HepG2 (cell line): ENCODE results near the gene TUBA4B. TPM values are rescaled to one million over a fixed set of nuclear protein-coding genes. Genes with fewer than 3 reads are reported as not detected.
A peak's percentile ranks its signal among the peaks of the same experiment; 100 is the strongest.

Experiments used
- BHLHE40 ChIP-seq: IDR thresholded peaks from 2 replicates; pipeline ENCODE4 v1.6.1; 2011; ENCODE audit warnings: low read length, improper control_type of control experiment
- BRCA1 ChIP-seq: sonication (generic); formaldehyde crosslinking; IDR thresholded peaks from 2 replicates; pipeline ENCODE4 v1.4.0; 2020; ENCODE audit warnings: missing genetic modification reagents
- CHD4 ChIP-seq: fragments of 200-600 bp; sonication (generic); IDR thresholded peaks from 2 replicates; pipeline ENCODE4 v1.7.0; 2017; ENCODE audit warnings: mild to moderate bottlenecking, low read length, borderline replicate concordance
- FOXO1 ChIP-seq: sonication (generic); formaldehyde crosslinking; IDR thresholded peaks from 2 replicates; pipeline ENCODE4 v1.4.0; 2020; ENCODE audit warnings: missing genetic modification reagents
- HIC2 ChIP-seq: sonication (generic); formaldehyde crosslinking; IDR thresholded peaks from 2 replicates; pipeline ENCODE4 v1.9.0; 2022; ENCODE audit warnings: low read depth, missing genetic modification reagents
- MBNL3 ChIP-seq: fragments of 250-450 bp; sonication (Bioruptor Pico); conservative IDR thresholded peaks from 2 replicates; pipeline ENCODE4 v1.8.0; 2022; ENCODE audit warnings: mild to moderate bottlenecking, inconsistent platforms
- MIXL1 ChIP-seq: IDR thresholded peaks from 2 replicates; pipeline ENCODE4 v1.6.1; 2016
- NONO ChIP-seq, 2 experiments: fragments of 450-650 bp in 1 of 2; sonication (generic) in 1 of 2; formaldehyde crosslinking in 1 of 2; IDR thresholded peaks in 1 of 2; conservative IDR thresholded peaks in 1 of 2; 2 replicates each; pipeline versions ENCODE4 v1.6.1 to v1.8.0; 2017 to 2022; ENCODE audit warnings: mild to moderate bottlenecking in 1 of 2, missing genetic modification reagents in 1 of 2, moderate library complexity in 1 of 2
- PTBP1 ChIP-seq: fragments of 200-400 bp; formaldehyde crosslinking; IDR thresholded peaks from 2 replicates; pipeline ENCODE4 v1.6.1; 2018; ENCODE audit warnings: low read length, low read depth; ENCODE audit not compliant: poor library complexity, severe bottlenecking
- TBP ChIP-seq: sonication (generic); formaldehyde crosslinking; IDR thresholded peaks from 2 replicates; pipeline ENCODE4 v1.5.0; 2020; ENCODE audit warnings: missing genetic modification reagents
- ZNF138 ChIP-seq: sonication (generic); formaldehyde crosslinking; IDR thresholded peaks from 2 replicates; pipeline ENCODE4 v1.5.0; 2020; ENCODE audit warnings: mild to moderate bottlenecking, low read depth, missing genetic modification reagents
- ZNF318 ChIP-seq: sonication (generic); formaldehyde crosslinking; IDR thresholded peaks from 2 replicates; pipeline ENCODE4 v1.4.0; 2020; ENCODE audit warnings: mild to moderate bottlenecking, missing genetic modification reagents
- ZNF609 ChIP-seq: sonication (generic); formaldehyde crosslinking; IDR thresholded peaks from 2 replicates; pipeline ENCODE4 v1.4.0; 2020; ENCODE audit warnings: mild to moderate bottlenecking, missing genetic modification reagents, borderline replicate concordance
- ZNF737 ChIP-seq: sonication (generic); formaldehyde crosslinking; IDR thresholded peaks from 2 replicates; pipeline ENCODE4 v1.5.0; 2020; ENCODE audit warnings: missing genetic modification reagents, mild to moderate bottlenecking, borderline replicate concordance
- polyA plus RNA-seq, 8 experiments: library from polyadenylated mRNA; depleted of rRNA in 3 of 8; stranded (reverse) in 7 of 8; unstranded in 1 of 8; fragments of >200 nt; fragmentation: Illumina TruSeq in 4 of 8; extraction: Trizol in 4 of 8; gene quantifications; 2 replicates each; pipeline versions ENCODE4 v1.2.1 to v1.2.3, GENCODE V29; 2011 to 2016; ENCODE audit warnings: low read depth in 4 of 8, missing spikeins in 1 of 8, mixed read lengths in 1 of 8; ENCODE audit not compliant: insufficient read depth in 1 of 8
- total RNA-seq, 5 experiments: library from RNA; depleted of rRNA; stranded (reverse); fragments of >200 nt; fragmentation: Illumina TruSeq; extraction: Trizol; gene quantifications; 2 replicates each; pipeline ENCODE4 v1.2.3, GENCODE V29; 2016; ENCODE audit warnings: low read depth in 1 of 5

Gene TUBA4B
- total and polyA plus RNA-seq, 2 of the 13 experiments (the other 11 are each of a cell fraction or from before 2014, with no cell fraction given), result 0.18 to 0.22 TPM

GRCh38 chr2:219279151-219279915 lies 26.3 kb downstream of the TUBA4B start, which contains the start of gene DNAJB2 (continued):
- TF ChIP-seq ZNF737 (no peak), FOXO1 (peak; percentile 60; the same call in 1 of the 2 replicates), MBNL3 (CRISPR knock-in tag) (no peak), BRCA1 (CRISPR knock-in tag) (0 out of 2 replicates have a peak, but pooled peaks have one; percentile 45), NONO (IDR thresholded peaks at IDR 0.05) (no peak), NONO (CRISPR knock-in tag; conservative IDR thresholded peaks at IDR 0.05) (peak; percentile 94), HIC2 (CRISPR knock-in tag) (no peak), ZNF609 (no peak; the same call in 1 of the 2 replicates), ZNF318 (CRISPR knock-in tag) (no peak), TBP (CRISPR knock-in tag) (no peak), MIXL1 (CRISPR knock-in tag) (peak; percentile 71; the same call in 1 of the 2 replicates), BHLHE40 (no peak), CHD4 (no peak), ZNF138 (CRISPR knock-in tag) (peak; percentile 40; the same call in 1 of the 2 replicates), PTBP1 (no peak)
